Panc1 (cell line): ENCODE data around the gene CUX1. TPM values are rescaled to one million over a fixed set of nuclear protein-coding genes. Genes with fewer than 3 reads are reported as not detected.
"Not testable (repeated sequence)": the region's sequence is repeated elsewhere in the genome, so short reads cannot be mapped to it uniquely, and the experiment has no call there.

ENCODE experiments used
- ATAC-seq: fragments of 200-7000 bp; cut with Tn5 transposase; 2 replicates; pipeline ENCODE4 v1.9.1; 2020; ENCODE audit warnings: mild to moderate bottlenecking, moderate library complexity
- BruUV-seq: library from RNA; stranded (reverse); fragments of 400-500 nt; replicated peaks from 2 replicates; lab custom pipeline; 2021; lab: Mats Ljungman, UMichigan
- CTCF ChIA-PET: fragments of 300-600 bp; sonication (Branson Sonifier 250); formaldehyde crosslinking; loops from one replicate; lab custom pipeline; 2022; ENCODE audit warnings: antibody characterized with exemption; lab: Charles Lee
- POLR2A ChIA-PET: fragments of 300-600 bp; sonication (Branson Sonifier 250); formaldehyde crosslinking; loops from one replicate; lab custom pipeline; 2022; ENCODE audit warnings: antibody characterized with exemption; lab: Charles Lee
- DNase-seq: peaks from one replicate; pipeline ENCODE4 v3.0.0-alpha.2; 2010; ENCODE audit warnings: low read depth, low spot score
- H3K27ac ChIP-seq: 2 replicates; pipeline ENCODE4 v1.5.1; 2011; ENCODE audit warnings: mild to moderate bottlenecking, low read length, inconsistent platforms
- H3K27me3 ChIP-seq: fragments of 200-500 bp; sonication (Bioruptor generic); 2 replicates; pipeline ENCODE4 v1.6.0; 2014; ENCODE audit warnings: low read length, inconsistent platforms; ENCODE audit not compliant: control insufficient read depth, insufficient read depth
- H3K36me3 ChIP-seq: fragments of 200-500 bp; sonication (Bioruptor generic); 2 replicates; pipeline ENCODE4 v1.5.1; 2014; ENCODE audit warnings: inconsistent platforms, mild to moderate bottlenecking, low read length, moderate library complexity; ENCODE audit not compliant: control insufficient read depth, insufficient read depth
- H3K4me1 ChIP-seq: 2 replicates; pipeline ENCODE4 v1.5.1; 2011; ENCODE audit warnings: inconsistent platforms, mild to moderate bottlenecking, low read length, moderate library complexity; ENCODE audit not compliant: control insufficient read depth, insufficient read depth
- H3K4me3 ChIP-seq, 2 experiments: 2 replicates each; pipeline ENCODE4 v1.5.1; 2011 to 2012; ENCODE audit warnings: low read depth in 2 of 2, low read length in 2 of 2, mild to moderate bottlenecking in 2 of 2, inconsistent platforms in 1 of 2, moderate library complexity in 1 of 2
- H3K9me3 ChIP-seq: fragments of 200-500 bp; sonication (Bioruptor generic); 2 replicates; pipeline ENCODE4 v1.5.1; 2014; ENCODE audit warnings: low read depth, mild to moderate bottlenecking, inconsistent platforms, low read length, moderate library complexity; ENCODE audit not compliant: control insufficient read depth, insufficient read depth
- POLR2AphosphoS5 ChIP-seq: IDR thresholded peaks from 2 replicates; pipeline ENCODE4 v1.6.1; 2012; ENCODE audit warnings: mild to moderate bottlenecking, low read depth, low read length, moderate library complexity
- SIN3A ChIP-seq: IDR thresholded peaks from 2 replicates; pipeline ENCODE4 v1.6.1; 2012; ENCODE audit warnings: low read depth, mild to moderate bottlenecking, low read length, moderate library complexity, borderline replicate concordance; ENCODE audit not compliant: insufficient read depth
- TCF7L2 ChIP-seq: IDR thresholded peaks from 2 replicates; pipeline ENCODE4 v1.6.1; 2011; ENCODE audit warnings: mild to moderate bottlenecking, low read depth, low read length, inconsistent platforms
- in situ Hi-C: cut with HindIII; loops from 2 replicates; pipeline ENCODE4 v1.10.0; 2016; ENCODE audit warnings: low sequenced_read_pairs, low pct_unique_long_range_greater_than_20kb
- intact Hi-C: fragments of 100-400 bp; cut with micrococcal nuclease; formaldehyde crosslinking; loops from one replicate; pipeline ENCODE4 v1.10.0; 2022; ENCODE audit not compliant: unreplicated experiment
- total RNA-seq: library from RNA; stranded (reverse); gene quantifications from one replicate; pipeline ENCODE4 v1.2.1, GENCODE V29; 2021; ENCODE audit not compliant: unreplicated experiment
- TF ChIP-seq, protein P1 (sequence below), 2 experiments: IDR thresholded peaks; 2 replicates each; pipeline ENCODE4 v1.6.1; 2011 to 2012; ENCODE audit warnings: low read depth in 2 of 2, control low read depth in 1 of 2, low read length in 1 of 2, mild to moderate bottlenecking in 1 of 2, moderate library complexity in 1 of 2; ENCODE audit not compliant: insufficient read depth in 1 of 2
- TF ChIP-seq, protein P2 (sequence below): fragments of 450-650 bp; IDR thresholded peaks from 2 replicates; pipeline ENCODE4 v1.5.1; 2017; ENCODE audit warnings: mild to moderate bottlenecking

CUX1 gene
- total RNA-seq, 1 experiment from 2014 or later = 50.9 TPM

GRCh38 chr7:102050864-102051460, 233.5 kb downstream of the CUX1 start:
- Histone ChIP-seq H3K36me3 (no peaks in the 10 kb centered on the region), H3K4me1 (no peaks in the 10 kb centered on the region), H3K4me3 (no peak overlapping the region), H3K27ac (no peak overlapping the region), H3K9me3 (peaks cover 5% of the 10 kb centered on the region; the same call in 1 of the 2 replicates), H3K27me3 (no peaks in the 10 kb centered on the region)
- no TSS peak for BruUV-seq
- TF ChIP-seq, protein P1, sequence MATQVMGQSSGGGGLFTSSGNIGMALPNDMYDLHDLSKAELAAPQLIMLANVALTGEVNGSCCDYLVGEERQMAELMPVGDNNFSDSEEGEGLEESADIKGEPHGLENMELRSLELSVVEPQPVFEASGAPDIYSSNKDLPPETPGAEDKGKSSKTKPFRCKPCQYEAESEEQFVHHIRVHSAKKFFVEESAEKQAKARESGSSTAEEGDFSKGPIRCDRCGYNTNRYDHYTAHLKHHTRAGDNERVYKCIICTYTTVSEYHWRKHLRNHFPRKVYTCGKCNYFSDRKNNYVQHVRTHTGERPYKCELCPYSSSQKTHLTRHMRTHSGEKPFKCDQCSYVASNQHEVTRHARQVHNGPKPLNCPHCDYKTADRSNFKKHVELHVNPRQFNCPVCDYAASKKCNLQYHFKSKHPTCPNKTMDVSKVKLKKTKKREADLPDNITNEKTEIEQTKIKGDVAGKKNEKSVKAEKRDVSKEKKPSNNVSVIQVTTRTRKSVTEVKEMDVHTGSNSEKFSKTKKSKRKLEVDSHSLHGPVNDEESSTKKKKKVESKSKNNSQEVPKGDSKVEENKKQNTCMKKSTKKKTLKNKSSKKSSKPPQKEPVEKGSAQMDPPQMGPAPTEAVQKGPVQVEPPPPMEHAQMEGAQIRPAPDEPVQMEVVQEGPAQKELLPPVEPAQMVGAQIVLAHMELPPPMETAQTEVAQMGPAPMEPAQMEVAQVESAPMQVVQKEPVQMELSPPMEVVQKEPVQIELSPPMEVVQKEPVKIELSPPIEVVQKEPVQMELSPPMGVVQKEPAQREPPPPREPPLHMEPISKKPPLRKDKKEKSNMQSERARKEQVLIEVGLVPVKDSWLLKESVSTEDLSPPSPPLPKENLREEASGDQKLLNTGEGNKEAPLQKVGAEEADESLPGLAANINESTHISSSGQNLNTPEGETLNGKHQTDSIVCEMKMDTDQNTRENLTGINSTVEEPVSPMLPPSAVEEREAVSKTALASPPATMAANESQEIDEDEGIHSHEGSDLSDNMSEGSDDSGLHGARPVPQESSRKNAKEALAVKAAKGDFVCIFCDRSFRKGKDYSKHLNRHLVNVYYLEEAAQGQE (IDR thresholded peaks at IDR 0.05; ENCODE audit: insufficient read depth in 1 of 2, low read depth in 2 of 2, low read length in 1 of 2) = no peak
- TF ChIP-seq SIN3A (no peak), POLR2AphosphoS5 (no peak), TCF7L2 (no peak)
- TF ChIP-seq, protein P2, sequence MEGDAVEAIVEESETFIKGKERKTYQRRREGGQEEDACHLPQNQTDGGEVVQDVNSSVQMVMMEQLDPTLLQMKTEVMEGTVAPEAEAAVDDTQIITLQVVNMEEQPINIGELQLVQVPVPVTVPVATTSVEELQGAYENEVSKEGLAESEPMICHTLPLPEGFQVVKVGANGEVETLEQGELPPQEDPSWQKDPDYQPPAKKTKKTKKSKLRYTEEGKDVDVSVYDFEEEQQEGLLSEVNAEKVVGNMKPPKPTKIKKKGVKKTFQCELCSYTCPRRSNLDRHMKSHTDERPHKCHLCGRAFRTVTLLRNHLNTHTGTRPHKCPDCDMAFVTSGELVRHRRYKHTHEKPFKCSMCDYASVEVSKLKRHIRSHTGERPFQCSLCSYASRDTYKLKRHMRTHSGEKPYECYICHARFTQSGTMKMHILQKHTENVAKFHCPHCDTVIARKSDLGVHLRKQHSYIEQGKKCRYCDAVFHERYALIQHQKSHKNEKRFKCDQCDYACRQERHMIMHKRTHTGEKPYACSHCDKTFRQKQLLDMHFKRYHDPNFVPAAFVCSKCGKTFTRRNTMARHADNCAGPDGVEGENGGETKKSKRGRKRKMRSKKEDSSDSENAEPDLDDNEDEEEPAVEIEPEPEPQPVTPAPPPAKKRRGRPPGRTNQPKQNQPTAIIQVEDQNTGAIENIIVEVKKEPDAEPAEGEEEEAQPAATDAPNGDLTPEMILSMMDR = no peak
- ChIA-PET POLR2A (no interaction called here), CTCF (no interaction called here)
- in situ Hi-C loops = no loop called here
- DNase-seq (no peak), ATAC-seq (no peak)
- intact Hi-C loops = no loop called here

GRCh38 chr7:102051736-102052135, 234.3 kb downstream of the CUX1 start:
- H3K4me1 ChIP-seq, POLR2A ChIA-PET, ATAC-seq, H3K4me3 ChIP-seq, H3K9me3 ChIP-seq, in situ Hi-C loops, BruUV-seq, intact Hi-C loops, H3K36me3 ChIP-seq, H3K27ac ChIP-seq, DNase-seq, H3K27me3 ChIP-seq, CTCF ChIA-PET: not testable (repeated sequence)

- TF ChIP-seq POLR2AphosphoS5 (no peak), SIN3A (no peak), TCF7L2 (no peak)
- TF ChIP-seq, protein P1 (IDR thresholded peaks at IDR 0.05; ENCODE audit: insufficient read depth in 1 of 2, low read depth in 2 of 2, low read length in 1 of 2) = no peak
- TF ChIP-seq, protein P2 = no peak
- Histone ChIP-seq H3K27me3 (no peaks in the 10 kb centered on the region), H3K9me3 (peaks cover 5% of the 10 kb centered on the region; the same call in 1 of the 2 replicates), H3K4me3 (no peak overlapping the region), H3K27ac (no peak overlapping the region), H3K4me1 (no peaks in the 10 kb centered on the region), H3K36me3 (no peaks in the 10 kb centered on the region)
- ChIA-PET CTCF (no interaction called here), POLR2A (no interaction called here)
- in situ Hi-C loops (no loop called here), intact Hi-C loops (no loop called here)
- BruUV-seq = no TSS peak
- ATAC-seq (no peak), DNase-seq (no peak)
Measured at GRCh38 chr7:102054158-102054557, 236.7 kb downstream of the CUX1 start.
